ENCODE measurements around the gene TRIO.

GRCh38 chr5:14309878-14310531 lies 166.9 kb downstream of the TRIO start:
- TF ChIP-seq POLR2AphosphoS5 (IDR thresholded peaks at IDR 0.05; ENCODE audit: low read depth, low read length) (no peak), TAF1 (IDR thresholded peaks at IDR 0.05; ENCODE audit: borderline replicate concordance, insufficient read depth, low read length) (no peak), REST (IDR thresholded peaks at IDR 0.05; ENCODE audit: insufficient read depth in 1 of 2, low read depth in 2 of 2, low read length in 2 of 2) (no peak)

All from PFSK-1 (cell line).